B cell (primary cell): ENCODE measurements around the gene ISG15.

Source experiments
- CTCF ChIP-seq: fragments of 200-600 bp; IDR thresholded peaks from one replicate; pipeline ENCODE4 v1.8.0; 2022; ENCODE audit warnings: antibody characterized with exemption, mild to moderate bottlenecking
- EZH2 ChIP-seq: IDR thresholded peaks from 2 replicates; pipeline ENCODE4 v1.6.1; 2012; ENCODE audit warnings: borderline replicate concordance, low read depth, mild to moderate bottlenecking, moderate library complexity, low read length; ENCODE audit not compliant: insufficient read depth, poor library complexity, severe bottlenecking

DNA sequence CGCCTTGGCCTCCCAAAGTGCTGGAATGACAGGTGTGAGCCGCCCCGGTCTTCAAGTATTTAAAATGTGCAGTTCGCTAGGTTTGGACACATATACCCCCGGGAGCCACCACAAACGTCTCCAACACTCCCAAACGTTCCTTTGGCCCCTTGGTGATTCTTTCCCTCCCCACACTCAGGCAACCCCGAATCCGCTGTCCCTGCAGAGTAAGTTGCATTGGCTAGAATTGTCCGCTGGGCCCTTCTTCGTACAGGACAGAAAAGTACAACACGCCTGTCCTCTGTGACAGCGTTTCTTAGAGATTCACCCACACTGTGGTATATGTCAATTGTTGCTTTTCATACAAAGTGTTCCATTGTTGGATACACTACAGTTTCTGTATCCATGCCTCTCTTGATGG is 28.2 kb upstream of the ISG15 start:
- TF ChIP-seq CTCF (no peak), EZH2 (no peak)
